Globus pallidus (tissue), 1 donor: ENCODE data around the gene SMURF1.

Experiments used
- DNase-seq: peaks from one replicate; pipeline ENCODE4 v3.0.0-alpha.2; 2015; ENCODE audit warnings: low spot score

The SMURF1 gene

DNA sequence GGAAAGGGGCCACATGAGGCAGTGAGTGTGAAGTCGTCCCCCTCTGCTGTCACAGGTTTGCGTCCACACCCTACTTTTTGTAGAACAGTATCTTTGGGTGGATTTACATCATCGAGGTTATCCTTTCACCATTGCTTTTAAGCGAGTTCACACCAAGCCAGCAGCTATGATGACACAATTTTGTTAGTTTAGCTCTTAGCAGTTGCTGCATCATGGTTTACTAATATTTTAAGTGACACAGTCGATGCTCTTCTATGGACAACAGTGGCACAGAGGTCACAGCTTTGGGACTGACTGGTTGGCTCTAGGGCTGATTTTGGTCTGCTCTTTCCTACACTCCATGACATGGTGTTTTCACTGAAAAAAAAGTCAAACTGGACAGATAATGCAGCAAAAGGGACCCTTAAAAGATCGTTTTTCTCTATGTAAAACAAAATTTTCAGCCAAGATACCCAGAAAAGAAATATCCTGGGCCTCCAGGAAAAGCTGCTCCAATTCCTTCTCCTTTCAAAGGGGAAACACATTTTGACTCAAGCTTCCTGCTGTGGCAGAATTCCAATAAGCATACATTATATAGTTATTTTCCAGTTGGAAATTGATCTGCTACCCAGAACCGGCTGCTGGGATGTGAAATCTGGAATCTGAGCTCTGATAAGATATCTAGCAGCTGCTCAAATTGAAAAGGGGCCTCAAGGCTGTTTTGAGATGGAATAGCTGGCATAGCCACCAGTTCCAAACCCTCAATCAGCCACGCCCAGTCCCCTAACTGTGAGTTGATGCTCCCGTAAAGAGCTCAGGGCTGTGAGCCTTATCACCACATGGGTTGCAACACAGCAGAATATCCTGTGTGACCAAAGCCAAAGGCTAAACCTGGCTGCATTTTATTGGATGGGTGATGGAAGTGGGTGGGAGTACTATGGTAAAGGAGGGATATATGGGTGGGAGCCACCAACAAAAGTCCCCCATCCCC, 114.2 kb downstream of the SMURF1 start:
- DNase-seq, result no peak

- DNase-seq, result no peak
These were observed 115.5 kb downstream of the SMURF1 start for GRCh38 chr7:99028261-99028973.

DNA sequence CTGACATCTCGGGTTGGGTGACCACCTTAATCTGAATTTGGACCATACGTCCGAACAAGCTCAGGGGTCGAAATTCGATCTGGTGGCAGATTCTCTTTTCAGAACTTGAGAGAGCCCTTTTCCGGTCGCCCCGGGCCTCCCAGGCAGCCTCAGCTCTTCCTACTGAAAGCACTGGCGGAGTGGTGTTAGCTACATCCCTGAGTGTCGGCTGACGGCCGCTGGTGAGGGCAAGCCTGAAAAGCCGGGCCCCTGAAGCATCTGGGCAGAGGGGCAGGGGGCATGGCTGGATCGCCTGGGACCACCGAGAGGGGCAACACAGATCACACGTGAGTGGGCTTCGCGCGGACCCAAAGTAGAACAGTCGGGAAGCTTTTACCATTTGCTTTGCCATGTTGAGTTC, 116.1 kb downstream of the SMURF1 start:
- no peak for DNase-seq

DNA sequence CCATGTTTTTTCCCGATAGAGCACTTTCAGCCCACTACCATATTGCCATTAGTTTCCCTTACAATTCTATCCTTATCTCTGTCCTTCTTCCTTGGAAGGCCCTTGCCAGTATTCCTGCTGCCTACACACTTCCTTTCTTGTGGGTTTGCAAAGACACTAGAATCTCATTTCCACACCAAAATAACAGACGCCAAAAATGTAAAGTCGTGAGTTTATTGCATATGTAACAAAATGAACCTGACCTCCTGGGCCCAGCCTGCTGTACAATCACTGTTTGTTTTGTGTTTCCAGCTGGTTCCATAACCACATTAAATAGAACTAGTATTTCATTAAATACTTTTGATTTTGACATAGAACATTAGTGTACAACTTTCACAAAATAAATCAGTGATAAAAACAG, 116.7 kb downstream of the SMURF1 start:
- no peak for DNase-seq

DNA sequence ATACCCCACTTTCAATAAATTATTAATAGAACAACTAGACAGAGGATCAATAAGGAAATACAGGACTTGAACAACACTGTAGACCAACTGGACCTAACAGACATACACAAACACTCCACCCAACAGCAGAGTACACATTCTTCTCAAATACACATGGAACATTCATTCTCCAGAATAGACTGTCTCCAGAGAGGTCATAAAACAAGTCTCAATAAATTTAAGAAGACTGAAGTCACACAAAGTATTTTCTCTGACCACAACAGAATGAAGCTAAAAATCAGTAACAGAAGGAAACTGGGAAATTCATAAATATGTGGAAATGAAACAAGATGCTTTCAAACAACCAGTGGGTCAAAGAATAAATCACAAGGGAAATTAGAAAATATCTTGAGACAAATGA, 119.8 kb downstream of the SMURF1 start:
- DNase-seq, result no peak

DNA sequence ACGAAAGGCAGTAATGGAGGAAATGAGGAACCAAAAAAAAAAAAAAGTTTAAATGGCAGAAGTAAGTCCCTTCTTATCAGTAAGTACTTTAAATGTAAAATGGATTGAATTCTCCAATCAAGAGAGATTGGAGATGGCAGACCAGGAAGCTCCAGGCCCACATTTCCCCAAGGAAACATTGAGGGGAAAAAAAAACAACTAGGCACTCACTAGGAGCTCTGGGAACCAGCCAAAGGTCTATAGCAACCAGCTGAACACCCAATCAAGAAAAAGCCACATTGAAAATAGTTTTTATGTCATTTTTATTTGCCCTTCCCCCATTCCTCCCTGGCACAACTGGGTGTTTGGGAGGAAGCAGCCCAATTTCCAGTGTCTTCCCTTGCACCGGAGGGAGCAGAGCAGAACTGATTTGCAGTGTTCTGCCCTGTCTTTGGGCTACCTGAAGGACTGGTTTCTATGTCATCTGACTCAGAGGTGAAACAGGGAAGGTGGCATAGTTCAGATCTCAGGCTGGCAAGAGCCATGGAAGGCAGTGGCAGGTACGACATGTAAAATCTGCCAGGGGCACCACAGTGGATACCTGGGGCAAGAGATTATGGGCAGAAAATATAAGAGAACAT, 121.9 kb downstream of the SMURF1 start:
- no peak for DNase-seq

- DNase-seq, result no peak
These were observed 123.5 kb downstream of the SMURF1 start for GRCh38 chr7:99020413-99020715.

- DNase-seq, result no peak
These were observed 124.1 kb downstream of the SMURF1 start for GRCh38 chr7:99019523-99020412.

DNA sequence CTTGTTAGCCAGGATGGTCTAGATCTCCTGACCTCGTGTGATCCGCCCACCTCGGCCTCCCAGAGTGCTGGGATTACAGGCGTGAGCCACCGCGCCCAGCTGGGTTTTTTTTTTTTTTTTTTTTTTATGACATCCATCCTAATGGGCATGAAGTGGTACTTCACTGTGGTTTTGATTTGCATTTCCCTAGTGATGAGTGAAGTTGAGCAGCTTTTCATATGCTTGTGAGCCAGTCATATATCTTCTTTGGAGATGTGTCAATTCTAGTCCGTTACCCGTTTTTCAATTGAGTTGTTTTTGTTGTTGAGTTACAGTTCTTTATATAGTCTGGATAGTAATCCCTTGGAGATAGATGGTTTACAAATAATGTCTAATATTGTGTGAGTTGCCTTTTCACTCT, 127.7 kb downstream of the SMURF1 start:
- DNase-seq, result no peak

DNA sequence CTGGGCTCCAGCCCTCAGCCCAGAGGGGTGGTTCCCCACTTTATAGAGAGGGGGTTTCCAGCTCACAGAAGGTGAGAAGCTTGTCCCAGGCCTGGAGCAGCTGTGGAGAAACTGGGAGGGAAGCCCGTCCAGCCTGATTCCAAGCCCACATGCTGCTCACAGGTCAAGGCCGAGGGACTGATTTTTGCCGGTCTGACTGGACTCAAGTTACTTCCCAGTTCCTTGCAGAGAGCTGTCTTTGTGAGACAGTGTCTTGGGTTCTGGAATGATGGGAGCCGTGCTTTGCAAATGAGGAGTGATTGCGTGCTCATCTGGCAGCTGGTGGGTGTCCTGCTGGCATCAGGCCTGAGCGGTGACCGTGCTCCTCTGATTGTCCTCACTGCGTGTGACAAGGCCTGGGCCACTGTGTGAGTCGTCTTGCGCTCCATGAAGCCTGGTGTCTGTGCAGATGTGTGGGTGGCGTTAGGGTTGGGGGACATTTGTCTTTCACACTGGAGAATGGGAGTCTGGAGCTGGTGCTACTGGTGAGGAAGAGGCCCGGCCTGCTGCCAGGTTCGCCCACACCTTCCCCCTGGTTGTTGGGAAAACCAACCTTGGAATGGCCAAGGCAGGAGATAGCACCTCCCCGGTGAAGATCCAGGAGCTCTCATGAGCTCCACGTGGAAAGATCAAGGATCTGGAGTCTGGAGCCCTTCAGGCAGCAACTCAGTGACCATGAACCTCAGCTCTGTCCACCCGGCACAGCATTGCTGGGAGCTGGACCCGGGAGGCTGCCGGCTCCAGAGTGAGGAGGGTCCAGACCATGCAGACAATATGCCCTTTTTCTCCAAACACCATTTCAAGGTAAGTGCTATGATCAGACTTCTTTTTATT, 129.6 kb downstream of the SMURF1 start:
- DNase-seq, result no peak

DNA sequence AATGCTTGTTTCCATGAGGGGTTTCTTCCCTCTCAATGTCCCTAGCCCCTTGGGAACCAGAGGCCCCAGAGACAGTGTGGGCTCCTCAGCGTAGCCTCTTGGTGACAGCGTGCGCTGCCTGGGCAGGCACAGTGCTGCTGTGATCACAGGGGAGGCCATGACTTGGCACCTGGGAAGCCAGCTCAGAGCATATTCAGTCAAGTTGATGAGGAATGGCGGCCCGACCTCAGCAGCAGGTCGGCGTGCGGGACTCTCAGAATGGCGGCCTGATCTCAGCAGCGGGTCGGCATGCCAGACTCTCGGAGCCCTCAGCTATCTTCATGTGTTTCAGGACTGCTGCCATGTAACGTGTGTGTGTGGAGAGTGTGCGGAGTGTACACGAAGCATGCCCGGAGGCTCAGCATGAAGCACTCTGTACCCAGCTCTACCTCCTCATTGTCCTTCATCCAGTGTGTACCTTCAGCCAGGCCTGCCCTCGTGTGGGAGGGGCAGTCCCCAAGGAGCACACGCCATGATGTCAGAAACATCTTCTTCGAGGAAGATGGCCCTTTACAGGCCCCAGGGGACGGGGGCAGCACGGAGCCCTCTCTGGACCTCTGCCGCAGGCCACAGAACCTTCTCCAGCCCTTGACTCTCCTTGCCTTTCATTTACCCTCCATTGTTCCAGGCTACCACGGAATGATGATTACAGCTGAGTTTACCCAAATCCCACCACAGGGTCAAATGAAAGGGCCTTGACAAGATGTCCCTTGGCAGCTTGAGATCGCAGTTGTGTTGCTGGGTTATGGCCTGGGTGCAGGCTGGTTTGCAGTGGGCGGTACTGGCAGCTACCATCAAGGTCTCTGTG, 130.4 kb downstream of the SMURF1 start:
- DNase-seq, result no peak

DNA sequence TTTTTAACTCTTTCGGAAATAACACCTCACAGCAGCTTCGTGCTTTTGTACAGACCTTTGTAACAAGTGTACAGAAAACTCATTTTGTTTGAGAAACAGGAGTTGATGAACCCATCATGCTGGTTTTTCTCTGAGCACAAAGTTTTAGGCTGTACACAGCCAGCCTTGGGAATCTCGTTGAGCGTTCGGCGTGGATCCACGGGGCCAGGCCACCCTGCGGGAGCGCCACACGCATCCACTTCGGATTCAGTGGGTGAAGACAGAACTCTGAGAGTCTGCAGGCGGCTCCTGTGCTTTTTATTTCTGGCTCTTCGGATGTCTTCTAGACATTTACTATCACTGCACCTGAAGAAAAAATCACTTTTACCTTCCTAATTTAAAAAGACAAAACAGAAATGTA, 131.2 kb downstream of the SMURF1 start:
- no peak for DNase-seq

GRCh38 chr7:99011706-99012404, 132.1 kb downstream of the SMURF1 start:
- DNase-seq, result no peak

DNA sequence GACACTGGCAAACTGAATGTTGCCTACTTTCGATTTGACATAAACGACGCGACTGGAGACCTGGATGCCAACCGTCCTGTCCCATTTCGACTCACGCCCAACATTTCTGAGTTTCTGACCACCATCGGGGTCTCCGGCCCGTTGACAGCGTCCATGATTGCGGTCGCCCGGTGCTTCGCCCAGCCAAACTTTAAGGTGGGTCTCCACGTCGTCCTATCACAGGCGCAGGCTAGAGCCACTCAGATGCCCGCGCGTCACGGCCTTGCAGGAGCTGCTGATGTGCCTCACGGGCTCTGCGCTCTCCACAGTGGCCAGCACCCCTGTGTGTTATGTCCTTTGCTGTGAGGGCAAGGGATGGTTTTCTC, 132.6 kb downstream of the SMURF1 start:
- DNase-seq, result no peak

- DNase-seq, result no peak
These were observed 133.6 kb downstream of the SMURF1 start for GRCh38 chr7:99010281-99010680.

- DNase-seq, result no peak
These were observed 134.9 kb downstream of the SMURF1 start for GRCh38 chr7:99008921-99009530.

- DNase-seq, result no peak
These were observed 135.7 kb downstream of the SMURF1 start for GRCh38 chr7:99008181-99008631.

- no peak for DNase-seq
These were observed 137.0 kb downstream of the SMURF1 start for GRCh38 chr7:99006739-99007424.
